SKM-1 treated with dmso at 0.1 percent for 144 hours (cell line): ENCODE measurements around the gene NRDE2.
"Not testable (repeated sequence)": the region's sequence is repeated elsewhere in the genome, so short reads cannot be mapped to it uniquely, and the experiment has no call there.

ENCODE experiments used
- DNase-seq: peaks from one replicate; lab custom pipeline; 2025; ENCODE audit not compliant: unreplicated experiment; lab: John Stamatoyannopoulos, UW

NRDE2 gene

DNA sequence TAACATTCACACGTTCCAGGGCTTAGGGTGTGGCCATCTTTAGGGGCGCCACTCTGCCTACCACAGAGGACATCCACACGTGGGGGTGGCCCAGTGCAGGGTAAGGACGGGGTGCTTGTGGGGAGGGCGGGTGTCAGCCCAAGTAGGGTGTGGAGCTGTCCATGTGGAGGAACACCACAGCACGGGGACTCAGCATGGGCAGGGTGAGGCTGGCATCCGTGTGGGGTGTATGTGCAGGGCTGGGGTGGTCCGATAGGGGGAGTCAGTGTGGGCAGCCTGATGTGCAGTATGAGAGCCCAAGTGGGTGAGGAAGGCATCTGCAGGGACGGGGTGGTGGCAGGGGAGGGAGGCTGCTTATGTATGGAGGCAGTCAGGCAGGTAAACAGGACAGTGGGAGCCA lies 57.7 kb downstream of the NRDE2 start:
- no peak for DNase-seq

DNA sequence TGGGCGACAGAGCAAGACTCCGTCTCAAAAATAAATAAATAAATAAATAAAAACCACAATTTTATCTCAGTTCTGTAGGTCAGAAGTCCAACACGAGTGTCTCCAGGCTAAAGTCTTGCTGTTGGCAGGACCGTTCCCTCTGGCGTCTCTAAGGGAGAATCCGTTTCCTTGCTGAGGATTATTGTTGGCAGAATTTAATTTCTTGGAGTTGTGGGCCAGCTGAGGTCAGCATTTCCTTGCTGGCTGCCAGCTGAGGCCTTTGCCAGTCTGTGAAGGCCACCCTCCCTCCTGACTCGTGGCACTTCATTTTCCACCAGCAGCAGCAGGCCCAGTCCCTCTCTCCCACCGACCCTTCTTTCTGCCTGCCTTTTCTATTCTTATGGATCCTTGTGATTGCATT lies 58.2 kb downstream of the NRDE2 start:
- DNase-seq: no peak

DNA sequence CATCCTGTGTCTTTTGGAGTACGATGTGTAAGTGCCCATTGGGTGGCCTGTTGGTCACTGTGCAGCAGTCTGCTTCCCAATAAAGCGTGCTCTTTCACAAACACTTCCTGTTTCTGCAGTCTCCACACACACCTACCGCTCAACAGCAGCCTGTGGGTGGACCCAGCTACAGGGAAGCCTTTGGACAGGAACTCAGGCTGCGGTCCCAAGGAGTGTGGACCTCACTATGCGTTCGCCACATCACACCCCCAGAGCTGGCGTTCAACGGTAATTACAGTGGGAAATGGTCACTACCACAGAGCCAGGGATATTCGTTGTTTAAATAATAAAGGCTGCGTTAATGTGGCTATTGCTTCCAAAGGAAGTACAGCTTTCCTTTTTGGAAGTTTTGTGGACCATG lies 59.2 kb downstream of the NRDE2 start:
- no peak for DNase-seq

DNA sequence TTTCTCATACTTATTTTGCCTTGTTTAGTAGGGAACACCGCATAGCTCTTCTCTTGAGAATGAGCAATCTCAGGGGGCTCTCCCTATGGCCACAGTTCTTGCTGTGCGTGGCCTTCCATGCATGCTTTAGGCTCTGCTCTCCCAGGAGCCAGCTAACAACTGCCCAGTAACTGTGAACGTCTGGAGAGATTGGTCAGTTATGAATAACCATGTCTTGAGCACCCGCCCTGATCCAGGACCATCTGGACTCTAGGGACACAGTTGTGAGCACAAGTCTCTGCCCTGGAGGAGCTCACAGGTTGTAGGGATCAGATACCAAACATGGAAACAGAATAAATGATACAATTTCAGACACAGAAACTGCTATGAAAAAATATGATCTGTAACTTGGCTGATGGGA lies 63.3 kb downstream of the NRDE2 start:
- DNase-seq: no peak

DNA sequence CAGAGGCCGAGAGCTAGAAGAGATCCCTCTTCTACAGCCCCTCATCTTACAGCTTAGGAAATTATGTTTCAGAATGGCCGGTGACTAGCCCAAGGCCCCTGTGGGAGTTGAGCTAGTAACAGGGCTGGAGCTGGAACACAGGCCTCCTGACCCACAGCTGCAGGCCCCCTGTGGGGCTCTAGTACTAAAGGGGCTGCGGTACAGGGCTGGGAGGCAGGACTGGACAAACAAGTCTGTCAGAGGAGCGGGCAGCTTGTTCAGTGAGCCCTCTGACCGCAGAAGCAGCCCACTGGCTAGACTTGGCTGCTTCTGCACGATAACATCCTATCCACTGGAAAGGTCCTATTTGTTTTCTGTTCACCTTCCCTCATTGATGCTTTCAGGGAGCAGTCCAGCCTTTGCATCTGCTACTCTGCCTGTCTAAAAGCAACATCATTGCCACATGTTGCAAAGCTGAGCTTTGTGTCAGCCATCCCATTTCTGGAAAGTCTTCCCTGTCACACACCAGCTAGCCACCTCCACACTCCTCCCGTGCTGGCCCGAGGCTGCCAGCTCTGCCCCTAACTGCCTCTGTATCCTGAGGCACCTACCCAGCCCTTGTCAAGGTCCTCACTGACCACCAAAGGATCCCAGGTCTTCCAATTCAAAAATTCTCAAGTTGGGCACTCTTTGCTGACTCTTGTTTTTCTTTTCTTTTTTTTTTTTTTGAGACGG lies 65.1 kb downstream of the NRDE2 start:
- no peak for DNase-seq

DNA sequence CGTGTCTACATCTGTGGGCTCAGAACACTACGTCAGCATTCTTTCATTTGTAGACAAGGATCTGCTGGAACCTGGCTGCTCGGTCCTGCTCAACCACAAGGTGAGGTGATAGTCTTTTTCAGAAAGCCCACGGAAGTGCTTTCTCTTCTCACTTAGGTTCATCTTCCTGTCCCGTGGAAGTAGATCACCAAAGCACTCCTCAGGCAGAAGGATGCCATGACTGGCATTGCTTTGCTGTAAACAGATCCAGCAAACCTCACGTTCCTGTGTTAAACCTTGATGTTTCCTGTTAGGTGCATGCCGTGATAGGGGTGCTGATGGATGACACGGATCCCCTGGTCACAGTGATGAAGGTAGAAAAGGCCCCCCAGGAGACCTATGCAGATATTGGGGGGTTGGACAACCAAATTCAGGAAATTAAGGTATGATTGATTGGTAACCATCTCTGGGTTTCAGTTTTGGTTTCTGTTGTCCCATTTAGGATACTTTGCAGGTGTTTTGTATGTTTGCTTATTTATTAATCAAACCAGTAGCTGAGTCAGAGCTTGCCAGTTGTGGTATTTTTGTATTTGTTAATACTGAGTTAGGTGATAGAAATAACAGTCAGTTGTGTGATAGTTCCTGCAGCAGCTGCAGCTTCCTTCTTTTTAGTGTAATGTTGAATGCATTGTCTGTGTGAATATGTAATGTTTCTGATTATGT lies 67.8 kb downstream of the NRDE2 start:
- DNase-seq: no peak

DNA sequence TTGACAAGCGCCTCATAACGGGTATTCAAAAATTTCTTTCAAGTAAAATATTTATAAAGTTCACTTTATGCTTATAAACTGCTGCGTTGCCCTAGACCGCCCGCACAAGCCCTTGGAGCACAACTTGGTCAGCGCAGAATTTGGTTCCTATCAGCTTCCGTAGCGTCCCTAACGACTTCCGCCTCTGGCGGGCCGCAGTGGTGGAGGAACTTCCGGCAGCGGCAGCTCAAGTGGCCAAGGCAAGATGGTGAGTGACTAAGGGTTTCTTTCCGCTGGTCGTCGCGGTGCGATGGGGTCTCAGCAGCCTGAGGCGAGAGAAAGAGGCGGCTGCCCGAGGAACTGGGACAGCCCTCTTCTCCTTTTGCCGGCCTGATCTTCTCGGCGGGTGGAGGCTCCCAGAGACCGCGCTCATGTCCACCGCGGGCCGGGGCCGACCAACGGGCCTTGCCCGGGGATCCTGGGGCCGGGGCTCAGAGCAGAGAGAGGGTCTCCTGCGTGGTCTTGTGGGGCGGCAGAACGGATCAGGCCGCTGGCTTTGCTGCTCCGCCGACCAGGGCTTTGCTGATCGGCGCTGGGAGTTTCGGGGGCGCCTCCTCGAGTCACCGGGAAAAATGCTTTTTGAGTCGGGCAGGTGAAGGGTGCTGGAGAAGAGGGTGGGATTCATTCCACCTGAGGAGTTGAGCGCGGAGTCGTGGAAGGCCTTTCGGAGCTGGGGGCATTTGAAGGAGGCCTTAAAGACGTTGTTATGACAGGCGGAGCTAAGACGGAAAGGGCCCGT lies 75.2 kb downstream of the NRDE2 start, which contains the start of gene PSMC1:
PSMC1 (plus strand) TSS at position 200 of the 778 bp plus-strand sequence; CDS start at position 245, 45 bp downstream.
- peak; percentile 66 for DNase-seq

DNA sequence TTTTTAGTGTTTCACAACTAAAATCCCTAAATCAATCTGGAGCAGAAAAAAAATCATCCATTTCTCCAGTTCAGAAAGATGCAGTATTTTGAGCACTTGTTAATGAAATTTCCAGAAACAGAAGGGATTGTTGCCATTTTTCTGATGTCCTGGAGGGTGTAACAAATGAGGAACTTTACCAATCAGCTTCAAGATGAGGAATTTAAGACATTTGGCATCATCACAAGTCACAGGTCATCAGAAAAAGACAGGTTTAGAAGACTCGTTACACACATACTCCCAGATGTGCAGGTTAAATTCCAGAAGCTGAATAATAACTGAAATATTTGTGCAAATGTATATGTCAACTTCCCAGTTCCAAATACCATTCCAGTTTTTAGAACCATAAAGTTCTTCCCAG lies 75.9 kb downstream of the NRDE2 start:
- no peak for DNase-seq

DNA sequence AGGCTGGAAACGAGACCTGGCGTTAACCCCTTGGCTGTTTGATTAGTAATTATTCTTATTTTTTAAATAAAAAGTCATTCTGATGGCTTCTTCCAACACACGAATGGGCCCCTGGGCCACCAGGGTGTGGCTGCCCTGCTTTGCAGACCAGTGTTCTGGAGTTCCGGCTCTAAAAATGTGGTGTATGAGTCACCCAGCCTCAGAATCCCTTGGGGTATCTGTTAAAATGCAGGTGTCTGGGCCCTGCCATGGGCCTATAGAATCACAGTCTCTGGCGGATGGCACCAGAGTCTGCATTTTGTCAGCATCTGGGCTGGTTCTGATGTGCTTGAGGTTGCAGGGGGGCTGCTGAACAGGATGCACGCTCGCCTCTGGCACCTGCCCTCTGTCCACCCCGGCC lies 77.9 kb downstream of the NRDE2 start:
- DNase-seq: no peak

DNA sequence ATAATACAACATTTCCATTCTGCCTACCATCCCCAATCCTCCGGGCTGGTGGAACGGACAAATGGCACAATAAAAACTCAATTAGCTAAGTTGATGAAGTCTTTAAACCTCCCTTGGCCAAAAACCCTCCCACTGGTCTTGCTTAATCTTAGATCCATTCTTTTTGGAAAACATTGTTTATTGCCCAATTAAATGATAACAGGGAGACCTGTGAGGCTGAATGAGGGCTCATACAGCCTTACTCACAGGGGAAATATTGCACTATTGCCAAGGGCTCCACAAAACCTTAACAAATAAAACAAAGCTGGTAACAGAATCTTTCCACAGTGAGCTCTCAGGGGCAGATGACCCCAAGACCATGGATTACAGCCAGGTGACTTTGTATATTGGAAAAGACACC lies 83.1 kb downstream of the NRDE2 start:
- no peak for DNase-seq

DNA sequence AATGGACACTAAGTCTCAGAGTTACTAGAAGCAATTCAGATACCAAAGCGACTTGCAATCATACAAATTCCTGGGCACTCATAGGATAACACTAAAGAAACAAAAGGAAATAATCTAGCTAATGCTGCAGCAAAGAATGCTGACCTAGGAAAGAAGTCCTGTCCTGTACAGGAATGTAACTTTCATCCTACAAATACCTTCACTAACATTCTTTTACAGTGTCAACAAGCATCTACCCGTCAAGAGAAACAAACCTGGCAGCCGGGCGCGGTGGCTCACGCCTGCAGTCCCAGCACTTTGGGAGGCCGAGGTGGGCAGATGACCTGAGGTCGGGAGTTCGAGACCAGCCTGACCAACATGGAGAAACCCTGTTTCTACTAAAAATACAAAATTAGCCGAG lies 84.3 kb downstream of the NRDE2 start:
- not testable (repeated sequence) for DNase-seq

DNA sequence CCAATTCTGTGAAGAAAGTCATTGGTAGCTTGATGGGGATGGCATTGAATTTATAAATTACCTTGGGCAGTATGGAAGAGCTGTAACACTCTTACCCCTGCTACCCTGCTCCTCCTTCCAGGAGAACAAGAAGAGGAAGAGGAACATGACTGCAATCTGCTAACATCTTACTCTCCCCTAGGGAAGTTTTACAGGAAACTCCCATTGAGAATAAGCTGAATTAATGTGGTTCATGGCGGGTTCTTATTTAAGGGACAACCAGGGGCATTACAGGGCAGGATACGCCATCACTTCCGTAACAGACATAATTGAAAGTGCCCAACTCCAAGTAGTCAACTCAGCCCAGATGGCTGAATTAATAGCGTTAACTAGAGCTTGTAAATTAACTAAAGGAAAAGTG lies 84.8 kb downstream of the NRDE2 start:
- no peak for DNase-seq

DNA sequence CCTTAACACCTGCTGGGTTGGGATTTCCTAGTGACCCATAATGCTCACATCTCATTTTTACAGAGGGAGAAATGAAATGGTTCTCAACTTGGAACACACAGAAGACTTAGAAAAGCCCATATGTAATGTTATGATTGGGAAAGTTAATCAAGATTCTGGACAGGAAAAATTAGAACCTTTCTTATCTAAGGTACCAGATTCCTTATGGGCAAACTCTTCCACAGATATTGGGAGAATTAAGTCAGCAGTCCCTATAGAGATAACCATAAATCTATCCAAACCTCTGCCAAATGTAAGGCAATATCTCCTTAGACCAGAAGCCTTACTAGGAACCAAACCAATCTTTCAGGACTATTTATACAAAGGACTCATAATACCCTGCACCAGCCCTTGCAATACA lies 89.3 kb downstream of the NRDE2 start:
- no peak for DNase-seq

DNA sequence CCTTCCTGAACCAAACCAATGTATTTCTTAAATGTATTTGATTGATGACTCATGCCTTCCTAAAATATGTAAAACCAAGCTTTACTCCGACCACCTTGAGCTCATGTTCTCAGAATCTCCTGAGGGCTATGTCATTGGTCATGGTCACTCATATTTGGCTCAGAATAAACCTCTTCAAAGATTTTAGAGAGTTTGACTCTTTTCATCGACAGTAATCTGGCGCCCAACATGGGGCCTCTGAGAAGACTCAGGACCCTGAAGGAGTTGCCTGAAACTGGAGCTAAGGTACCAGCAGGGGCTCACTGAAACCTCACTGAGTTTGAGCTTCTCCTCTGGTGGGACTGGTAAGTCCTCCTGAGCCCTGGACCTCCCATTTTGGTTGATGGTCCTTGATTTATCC lies 92.6 kb downstream of the NRDE2 start:
- DNase-seq: no peak

DNA sequence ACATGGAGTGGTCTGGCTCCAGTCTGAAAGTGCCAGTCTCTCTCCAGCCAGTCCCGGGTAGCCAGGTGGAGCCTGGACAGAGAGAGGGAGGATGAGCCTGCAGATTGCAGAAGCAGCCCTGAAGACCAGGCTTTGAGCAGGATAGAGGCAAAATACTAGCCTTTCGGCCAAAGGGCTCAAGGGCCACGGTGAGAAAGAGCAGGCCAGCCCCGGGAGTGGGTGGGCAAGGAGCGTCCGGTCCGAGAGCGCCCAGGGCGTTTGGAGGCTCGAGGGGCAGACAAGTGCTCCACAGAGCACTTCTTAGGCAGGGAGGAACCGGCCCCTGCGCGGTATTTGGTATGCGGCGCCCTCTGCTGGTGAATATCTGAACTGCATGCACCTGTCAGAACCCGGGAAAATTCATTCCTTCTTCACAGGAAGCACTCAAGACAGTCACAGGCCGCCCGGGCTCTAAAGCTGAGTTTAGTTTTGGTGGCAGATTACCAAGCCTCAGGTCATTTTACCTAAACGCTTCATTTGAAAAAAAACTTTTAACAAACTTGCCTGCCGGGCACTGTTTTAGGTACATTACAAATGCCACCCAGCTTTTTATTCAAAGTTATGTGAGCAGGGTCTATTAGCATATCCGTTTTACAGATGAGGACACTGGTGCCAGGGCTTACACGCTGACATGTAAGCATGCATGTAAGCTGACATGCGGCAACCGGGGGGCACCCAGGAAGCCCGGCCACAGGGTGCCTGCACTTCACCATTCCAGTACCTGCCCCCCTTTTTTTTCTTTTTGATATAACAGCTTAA lies 96.4 kb downstream of the NRDE2 start:
- peak; percentile 27 for DNase-seq

DNA sequence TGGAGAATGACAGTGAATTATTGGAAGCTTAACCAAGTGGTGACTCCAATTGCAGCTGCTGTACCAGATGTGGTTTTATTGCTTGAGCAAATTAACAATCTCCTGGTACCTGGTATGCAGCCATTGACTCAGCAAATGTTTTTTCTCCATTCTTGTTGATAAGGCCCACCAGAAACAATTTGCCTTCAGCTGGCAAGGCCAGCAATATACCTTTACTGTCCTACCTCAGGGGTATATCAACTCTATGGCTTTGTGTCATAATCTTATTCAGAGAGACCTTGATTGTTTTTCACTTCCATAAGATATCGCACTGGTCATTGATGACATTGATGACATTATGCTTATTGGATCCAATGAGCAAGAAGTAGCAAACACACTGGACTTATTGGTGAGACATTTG lies 101.8 kb downstream of the NRDE2 start:
- DNase-seq: not testable (repeated sequence)

DNA sequence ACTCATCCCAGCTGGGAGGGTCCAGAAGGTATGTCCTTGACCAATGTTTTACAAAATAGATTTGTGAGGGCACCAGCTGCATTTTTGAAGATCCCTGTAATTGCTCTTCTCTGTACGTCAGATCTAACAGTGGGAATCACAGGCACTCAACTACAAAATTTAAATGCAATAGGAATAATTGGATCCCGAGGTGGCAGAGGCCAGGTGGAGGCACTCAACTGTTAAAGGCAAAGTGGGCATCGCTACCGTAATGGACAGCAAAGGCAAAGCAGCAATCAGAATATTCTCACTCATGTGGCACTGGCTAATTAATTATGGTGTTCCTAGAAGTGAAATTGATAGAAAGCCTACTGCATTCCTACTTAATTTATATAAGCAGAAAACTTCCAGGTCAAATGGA lies 103.3 kb downstream of the NRDE2 start:
- DNase-seq: no peak
